Neural crest cell (in vitro differentiated cells): ENCODE data around the gene PXT1. TPM values are rescaled to one million over a fixed set of nuclear protein-coding genes. Genes with fewer than 3 reads are reported as not detected.
"Not testable (repeated sequence)": the region's sequence is repeated elsewhere in the genome, so short reads cannot be mapped to it uniquely, and the experiment has no call there.

Source experiments
- DNase-seq: peaks from one replicate; pipeline ENCODE4 v3.0.0; 2021; ENCODE audit warnings: low read depth, mixed read lengths, low spot score
- H3K27ac Mint-ChIP-seq: one replicate; pipeline ENCODE4 v1.8.0; 2021; ENCODE audit warnings: mild to moderate bottlenecking, mixed read lengths; ENCODE audit not compliant: unreplicated experiment
- H3K27me3 Mint-ChIP-seq: 2 replicates; pipeline ENCODE4 v1.8.0; 2021; ENCODE audit warnings: low read depth, mild to moderate bottlenecking, mixed read lengths
- H3K36me3 Mint-ChIP-seq: 2 replicates; pipeline ENCODE4 v1.8.0; 2021; ENCODE audit warnings: low read depth, mild to moderate bottlenecking, mixed read lengths
- H3K4me1 Mint-ChIP-seq: 2 replicates; pipeline ENCODE4 v1.8.0; 2021; ENCODE audit warnings: mixed read lengths
- H3K4me3 Mint-ChIP-seq: one replicate; pipeline ENCODE4 v1.8.0; 2021; ENCODE audit warnings: mild to moderate bottlenecking, mixed read lengths
- H3K9me3 Mint-ChIP-seq: 2 replicates; pipeline ENCODE4 v1.8.0; 2021; ENCODE audit warnings: mixed read lengths
- total RNA-seq: library from RNA; stranded (reverse); gene quantifications from 2 replicates; pipeline ENCODE4 v1.2.1, GENCODE V29; 2021
- TF ChIP-seq, protein P1 (sequence below): fragments of 200-600 bp; sonication (generic); conservative IDR thresholded peaks from 2 replicates; pipeline ENCODE4 v1.5.0; 2021; ENCODE audit warnings: antibody characterized with exemption, mild to moderate bottlenecking

The PXT1 gene
- total RNA-seq, 1 donor from 2014 or later: 0.14 TPM

DNA sequence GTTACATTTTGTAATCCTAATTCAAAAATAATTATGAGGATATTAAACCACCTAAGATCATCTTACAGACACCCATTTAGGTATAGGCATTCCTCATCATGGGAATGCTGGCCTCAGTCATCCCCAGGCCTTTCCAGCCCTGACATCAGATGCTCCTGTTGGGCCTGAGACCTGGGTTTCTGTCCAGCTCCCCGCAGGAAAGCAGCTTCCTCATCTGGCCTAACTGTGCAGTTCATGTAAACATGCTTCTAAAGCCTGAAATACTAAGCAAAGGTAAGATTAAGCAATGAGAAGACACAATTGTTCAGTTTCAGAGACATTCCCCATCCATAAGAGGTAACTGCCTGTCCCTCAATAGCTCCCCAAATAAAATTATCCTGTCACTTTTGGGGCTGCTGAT is 74.2 kb downstream of the PXT1 start:
- TF ChIP-seq, protein P1, sequence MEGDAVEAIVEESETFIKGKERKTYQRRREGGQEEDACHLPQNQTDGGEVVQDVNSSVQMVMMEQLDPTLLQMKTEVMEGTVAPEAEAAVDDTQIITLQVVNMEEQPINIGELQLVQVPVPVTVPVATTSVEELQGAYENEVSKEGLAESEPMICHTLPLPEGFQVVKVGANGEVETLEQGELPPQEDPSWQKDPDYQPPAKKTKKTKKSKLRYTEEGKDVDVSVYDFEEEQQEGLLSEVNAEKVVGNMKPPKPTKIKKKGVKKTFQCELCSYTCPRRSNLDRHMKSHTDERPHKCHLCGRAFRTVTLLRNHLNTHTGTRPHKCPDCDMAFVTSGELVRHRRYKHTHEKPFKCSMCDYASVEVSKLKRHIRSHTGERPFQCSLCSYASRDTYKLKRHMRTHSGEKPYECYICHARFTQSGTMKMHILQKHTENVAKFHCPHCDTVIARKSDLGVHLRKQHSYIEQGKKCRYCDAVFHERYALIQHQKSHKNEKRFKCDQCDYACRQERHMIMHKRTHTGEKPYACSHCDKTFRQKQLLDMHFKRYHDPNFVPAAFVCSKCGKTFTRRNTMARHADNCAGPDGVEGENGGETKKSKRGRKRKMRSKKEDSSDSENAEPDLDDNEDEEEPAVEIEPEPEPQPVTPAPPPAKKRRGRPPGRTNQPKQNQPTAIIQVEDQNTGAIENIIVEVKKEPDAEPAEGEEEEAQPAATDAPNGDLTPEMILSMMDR: no peak
- Mint-ChIP-seq H3K27me3 (no peaks in the 10 kb centered on the region), H3K36me3 (no peaks in the 10 kb centered on the region), H3K9me3 (no peaks in the 10 kb centered on the region), H3K27ac (no peak overlapping the region), H3K4me3 (no peak overlapping the region), H3K4me1 (no peaks in the 10 kb centered on the region)
- no peak for DNase-seq

DNA sequence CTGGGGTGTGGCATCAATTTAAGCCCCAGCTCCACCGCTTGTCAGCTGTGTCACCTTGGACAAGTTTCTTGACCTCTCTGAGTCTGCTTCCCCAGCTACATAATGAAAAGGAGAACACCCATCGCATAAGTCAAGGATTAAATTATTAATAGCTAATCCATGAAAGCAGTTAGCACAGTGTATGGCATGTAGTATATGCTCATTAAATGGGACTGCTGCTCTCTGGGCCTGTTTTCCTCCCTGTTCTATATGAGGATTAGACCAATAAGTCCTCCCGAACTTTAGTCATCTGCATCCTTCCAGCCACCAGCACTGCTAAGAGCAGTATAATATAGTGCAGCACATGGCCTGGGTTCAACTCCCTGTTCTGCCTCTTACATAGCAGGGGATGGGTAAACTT is 74.9 kb downstream of the PXT1 start:
- H3K27ac Mint-ChIP-seq: no peak overlapping the region
- no peak for DNase-seq
- no peaks in the 10 kb centered on the region for H3K36me3 Mint-ChIP-seq
- peaks cover 3% of the 10 kb centered on the region for H3K4me1 Mint-ChIP-seq
- no peak overlapping the region for H3K4me3 Mint-ChIP-seq
- TF ChIP-seq, protein P1: no peak
- H3K27me3 Mint-ChIP-seq: no peaks in the 10 kb centered on the region
- H3K9me3 Mint-ChIP-seq: no peaks in the 10 kb centered on the region

DNA sequence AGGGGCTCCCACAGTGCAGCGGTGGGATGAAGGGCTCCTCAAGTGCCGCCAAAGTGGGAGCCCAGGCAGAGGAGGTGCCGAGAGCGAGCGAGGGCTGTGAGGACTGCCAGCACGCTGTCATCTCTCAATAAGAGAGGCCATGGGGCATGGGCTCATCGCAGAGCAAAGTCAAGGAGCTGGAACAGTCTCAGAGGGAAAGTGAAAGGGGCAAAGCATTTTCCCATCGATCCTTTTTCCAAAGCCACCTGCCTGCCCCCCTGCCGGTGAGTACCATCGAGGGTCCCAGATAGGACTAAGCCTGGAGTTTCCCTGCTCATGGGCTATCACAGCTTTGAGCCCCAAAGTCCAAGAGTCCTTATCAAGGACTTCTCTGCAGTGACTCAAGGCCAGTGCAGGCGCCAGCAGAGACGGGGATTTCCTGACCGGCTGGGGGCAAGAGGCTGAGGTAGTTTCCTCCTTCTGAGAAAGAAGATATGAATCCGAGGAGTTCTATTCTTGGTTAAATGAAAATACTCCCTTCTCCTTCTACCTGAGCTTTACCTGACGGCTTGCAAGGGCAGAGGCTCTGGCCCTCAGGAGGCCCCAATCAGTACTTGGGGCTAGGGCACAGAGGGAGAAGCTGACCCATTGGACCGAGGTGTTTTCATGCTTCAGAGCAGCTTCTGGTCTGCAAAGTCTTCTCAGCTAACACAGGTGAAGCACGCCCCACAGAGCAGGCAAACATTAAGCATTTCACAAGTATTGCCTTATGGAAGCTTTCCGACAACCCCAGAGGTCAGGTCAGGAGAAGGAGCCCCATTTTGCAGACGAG is 77.8 kb downstream of the PXT1 start:
- no peaks in the 10 kb centered on the region for H3K27me3 Mint-ChIP-seq
- H3K9me3 Mint-ChIP-seq: no peaks in the 10 kb centered on the region
- no peaks in the 10 kb centered on the region for H3K36me3 Mint-ChIP-seq
- DNase-seq: no peak
- TF ChIP-seq, protein P1: no peak
- H3K4me1 Mint-ChIP-seq: peaks cover 9% of the 10 kb centered on the region
- H3K4me3 Mint-ChIP-seq: no peak overlapping the region
- no peak overlapping the region for H3K27ac Mint-ChIP-seq

DNA sequence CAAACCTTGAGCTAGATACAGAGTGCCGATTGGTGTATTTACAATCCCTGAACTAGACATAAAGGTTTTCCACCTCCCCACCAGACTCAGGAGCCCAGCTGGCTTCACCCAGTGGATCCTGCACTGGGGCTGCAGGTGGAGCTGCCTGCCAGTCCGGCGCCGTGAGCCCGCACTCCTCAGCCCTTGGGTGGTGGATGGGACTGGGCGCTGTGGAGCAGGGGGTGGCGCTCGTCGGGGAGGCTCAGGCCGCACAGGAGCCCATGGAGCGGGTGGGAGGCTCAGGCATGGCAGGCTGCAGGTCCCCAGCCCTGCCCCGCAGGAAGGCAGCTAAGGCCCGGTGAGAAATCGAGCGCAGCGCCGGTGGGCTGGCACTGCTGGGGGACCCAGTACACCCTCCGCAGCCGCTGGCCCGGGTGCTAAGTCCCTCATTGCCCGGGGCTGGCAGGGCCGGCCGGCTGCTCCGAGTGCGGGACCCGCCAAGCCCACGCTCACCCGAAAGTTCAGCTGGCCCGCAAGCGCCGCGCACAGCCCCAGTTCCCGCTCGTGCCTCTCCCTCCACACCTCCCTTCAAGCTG is 78.5 kb downstream of the PXT1 start:
- peaks cover 13% of the 10 kb centered on the region for H3K4me1 Mint-ChIP-seq
- H3K9me3 Mint-ChIP-seq, H3K27me3 Mint-ChIP-seq, H3K4me3 Mint-ChIP-seq, H3K36me3 Mint-ChIP-seq, H3K27ac Mint-ChIP-seq, DNase-seq: not testable (repeated sequence)

DNA sequence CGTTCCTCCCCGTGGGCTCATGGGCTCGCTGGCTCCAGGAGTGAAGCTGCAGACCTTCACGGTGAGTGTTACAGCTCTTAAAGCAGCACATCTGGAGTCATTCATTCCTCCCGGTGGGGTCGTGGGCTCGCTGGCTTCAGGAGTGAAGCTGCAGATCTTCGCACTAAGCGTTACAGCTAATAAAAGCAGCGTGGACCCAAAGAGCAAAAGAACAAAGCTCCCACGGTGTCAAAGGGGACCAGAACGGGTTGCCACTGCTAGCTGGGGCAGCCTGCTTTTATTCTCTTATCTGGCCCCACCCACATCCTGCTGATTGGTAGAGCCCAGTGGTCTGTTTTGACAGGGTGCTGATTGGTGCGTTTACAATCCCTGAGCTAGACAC is 79.3 kb downstream of the PXT1 start:
- not testable (repeated sequence) for DNase-seq, H3K27me3 Mint-ChIP-seq, H3K4me3 Mint-ChIP-seq, H3K9me3 Mint-ChIP-seq, H3K36me3 Mint-ChIP-seq
- Mint-ChIP-seq H3K4me1 (peaks cover 19% of the 10 kb centered on the region), H3K27ac (peak overlapping the region; percentile 79)

DNA sequence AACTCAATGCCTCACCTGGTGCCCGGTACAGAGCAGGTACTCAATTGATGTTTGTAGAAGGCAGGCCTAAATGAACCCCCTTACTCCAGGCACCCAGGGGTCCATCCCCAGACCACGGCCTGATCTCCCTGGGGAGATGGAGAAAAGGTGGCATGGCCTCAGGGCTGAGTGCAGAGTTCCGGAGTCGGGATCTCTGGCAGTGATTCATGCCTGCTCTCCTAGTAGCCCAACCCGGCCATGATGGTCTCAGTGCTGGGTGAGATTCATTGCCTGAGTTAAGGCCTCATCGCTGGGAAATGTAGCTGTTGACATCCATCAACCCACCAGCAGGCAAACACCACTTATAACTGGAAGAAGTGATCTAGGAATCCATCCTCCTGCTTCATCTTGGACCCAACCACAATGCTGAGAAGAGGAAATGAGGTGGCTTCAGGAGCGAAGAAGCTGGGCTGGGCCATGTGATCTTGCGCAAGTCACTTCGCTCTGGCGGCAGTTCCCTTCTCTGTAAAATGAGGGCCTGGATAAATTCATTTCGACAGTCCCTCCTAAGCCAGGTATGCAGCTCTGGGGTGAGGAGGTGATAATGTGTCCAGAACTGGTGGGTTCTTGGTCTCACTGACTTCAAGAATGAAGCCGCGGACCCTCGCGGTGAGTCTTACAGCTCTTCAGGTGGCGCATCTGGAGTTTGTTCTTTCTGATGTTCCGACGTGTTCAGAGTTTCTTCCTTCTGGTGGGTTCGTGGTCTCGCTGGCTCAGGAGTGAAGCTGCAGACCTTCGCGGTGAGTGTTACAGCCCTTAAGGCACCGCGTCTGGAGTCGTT is 79.9 kb downstream of the PXT1 start:
- no peaks in the 10 kb centered on the region for H3K27me3 Mint-ChIP-seq
- H3K4me1 Mint-ChIP-seq: peaks cover 25% of the 10 kb centered on the region
- H3K36me3 Mint-ChIP-seq: no peaks in the 10 kb centered on the region
- TF ChIP-seq, protein P1: no peak
- H3K27ac Mint-ChIP-seq: peak overlapping the region; percentile 79
- H3K4me3 Mint-ChIP-seq: no peak overlapping the region
- DNase-seq: no peak
- H3K9me3 Mint-ChIP-seq: no peaks in the 10 kb centered on the region
